Lung (tissue), 12 donors: ENCODE data around the gene NT5C1B. TPM values are rescaled to one million over a fixed set of nuclear protein-coding genes. Genes with fewer than 3 reads are reported as not detected.

Experiments used
- ATAC-seq: fragments of 200-7000 bp; cut with Tn5 transposase; one replicate; pipeline ENCODE4 v1.9.1; 2020; ENCODE audit warnings: moderate number of reproducible peaks; ENCODE audit not compliant: insufficient read depth, low FRiP score
- DNase-seq, 3 donors: peaks; one replicate each; pipeline ENCODE4 v3.0.0-alpha.2; 2013 to 2017
- H3K27ac ChIP-seq, 2 donors: one replicate each; pipeline ENCODE4 v1.5.1; 2013; ENCODE audit warnings: mild to moderate bottlenecking in 2 of 2, moderate library complexity in 2 of 2, control low read depth in 1 of 2, inconsistent platforms in 1 of 2, low read depth in 1 of 2, low read length in 1 of 2
- H3K27me3 ChIP-seq, 3 donors: one replicate each; pipeline ENCODE4 v1.5.1; 2013; ENCODE audit warnings: low read length in 2 of 3; ENCODE audit not compliant: control insufficient read depth in 3 of 3, insufficient read depth in 3 of 3
- H3K36me3 ChIP-seq, 4 donors: one replicate each; pipeline ENCODE4 v1.5.1; 2013; ENCODE audit warnings: low read length in 4 of 4, mild to moderate bottlenecking in 1 of 4, moderate library complexity in 1 of 4; ENCODE audit not compliant: control insufficient read depth in 4 of 4, insufficient read depth in 4 of 4
- H3K4me1 ChIP-seq, 5 donors: one replicate each; pipeline ENCODE4 v1.5.1; 2013; ENCODE audit warnings: low read length in 5 of 5, mild to moderate bottlenecking in 2 of 5, moderate library complexity in 1 of 5; ENCODE audit not compliant: control insufficient read depth in 5 of 5, insufficient read depth in 5 of 5
- H3K4me3 ChIP-seq: one replicate; pipeline ENCODE4 v1.5.1; 2013; ENCODE audit warnings: mild to moderate bottlenecking, control low read depth, moderate library complexity
- H3K9ac ChIP-seq, 2 donors: one replicate each; pipeline ENCODE4 v1.5.1; 2013; ENCODE audit warnings: low read length in 2 of 2, control low read depth in 1 of 2; ENCODE audit not compliant: insufficient read depth in 1 of 2
- H3K9me3 ChIP-seq, 4 donors: one replicate each; pipeline ENCODE4 v1.5.1; 2013; ENCODE audit warnings: low read length in 3 of 4, mild to moderate bottlenecking in 1 of 4, moderate library complexity in 1 of 4; ENCODE audit not compliant: control insufficient read depth in 4 of 4, insufficient read depth in 3 of 4
- CTCF ChIP-seq: IDR thresholded peaks from 2 replicates; pipeline ENCODE4 v1.5.1; 2012; ENCODE audit warnings: mild to moderate bottlenecking; ENCODE audit errors: control extremely low read depth, extremely low read depth
- WGBS, 2 donors: extraction: QIAGEN DNeasy Blood & Tissue Kit; methylation state at CpG; one replicate each; pipeline ENCODE4 v1.1.7; 2013; 5-methylcytosine and 5-hydroxymethylcytosine counted together
- polyA plus RNA-seq, 2 donors: library from polyadenylated mRNA; stranded (reverse); fragments of 200-250 nt; gene quantifications; one replicate each; pipeline ENCODE4 v1.2.1, GENCODE V29; 2013
- total RNA-seq, 2 donors: library from RNA; depleted of rRNA in 1 of 2; stranded (reverse); fragments of >200 nt in 1 of 2; gene quantifications; one replicate each; pipeline ENCODE4 v1.2.1, GENCODE V29; 2014 to 2021
- donor health status: control.
- donor health status: control.
- donor health status: Bipolar disorder and iron deficiency.
- donor health status: healthy.
- donor health status: DM: yes; HTN: yes; CAD: no.

NT5C1B gene
- total and polyA plus RNA-seq, 4 donors, result not detected

DNA sequence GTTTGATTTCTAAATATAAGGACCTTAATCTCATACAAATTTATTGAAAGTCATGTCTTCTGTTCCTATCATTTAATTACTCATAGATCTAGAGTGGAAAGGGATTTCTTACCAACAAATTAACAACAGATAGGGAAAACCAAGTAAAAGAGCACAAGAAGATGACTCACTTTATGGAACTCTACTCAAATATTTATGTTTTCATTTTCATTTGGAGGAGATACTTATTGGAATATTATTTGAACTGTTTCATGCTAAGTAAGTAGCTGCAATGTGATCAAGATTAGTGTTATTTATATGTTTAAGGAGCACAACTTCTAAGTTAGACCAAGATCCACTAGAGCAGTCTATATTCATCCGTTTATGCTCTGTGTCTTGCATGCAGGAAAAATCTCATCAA lies 1.3 kb downstream of the NT5C1B start:
- no peak overlapping the region for H3K9ac ChIP-seq
- H3K4me3 ChIP-seq, result no peak overlapping the region
- 89 to 90% methylated on average over 1 of the region's 1 CpG for WGBS, 2 donors
- TF ChIP-seq CTCF, result no peak
- peaks cover 0 to 2% (median 0%) of the 10 kb centered on the region in 4 donors for H3K36me3 ChIP-seq
- no peaks in the 10 kb centered on the region for H3K27me3 ChIP-seq
- H3K27ac ChIP-seq, result no peak overlapping the region
- ATAC-seq, result no peak
- DNase-seq, result no peak
- no peaks in the 10 kb centered on the region for H3K4me1 ChIP-seq
- peaks cover 0 to 4% (median 1%) of the 10 kb centered on the region in 4 donors for H3K9me3 ChIP-seq

GRCh38 chr2:18585526-18585925 lies 3.8 kb downstream of the NT5C1B start:
- Histone ChIP-seq H3K27me3 (no peaks in the 10 kb centered on the region), H3K9ac (no peak overlapping the region), H3K36me3 (peaks cover 0 to 2% (median 0%) of the 10 kb centered on the region in 4 donors), H3K9me3 (peaks cover 0 to 4% (median 1%) of the 10 kb centered on the region in 4 donors), H3K27ac (no peak overlapping the region), H3K4me3 (no peak overlapping the region), H3K4me1 (no peaks in the 10 kb centered on the region)
- 88 to 90% methylated on average over 3 of the region's 3 CpGs for WGBS, 2 donors
- no peak for DNase-seq
- no peak for ATAC-seq
- TF ChIP-seq CTCF, result no peak

DNA sequence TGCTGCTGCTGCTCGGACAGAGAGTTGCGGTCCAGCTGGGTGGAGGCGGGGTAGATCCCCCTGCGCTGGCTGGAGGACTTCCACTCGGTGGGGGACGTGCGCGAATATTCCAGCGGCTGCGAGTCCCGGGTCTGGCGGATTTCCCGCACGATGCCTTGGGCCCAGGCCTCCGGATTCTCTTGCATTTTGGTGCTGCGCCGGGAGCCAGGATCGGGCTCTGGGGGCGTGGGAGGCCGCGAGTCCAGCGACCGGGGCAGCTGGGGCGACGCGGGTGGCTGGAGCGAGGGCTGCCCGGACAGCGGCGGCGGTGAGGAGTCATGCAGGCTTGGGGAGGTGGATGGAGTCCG lies 4.8 kb downstream of the NT5C1B start:
- WGBS, 2 donors, result 87 to 91% methylated on average over 32 of the region's 32 CpGs
- H3K9me3 ChIP-seq, result peaks cover 0 to 4% (median 1%) of the 10 kb centered on the region in 4 donors
- H3K36me3 ChIP-seq, result peaks cover 0 to 2% (median 0%) of the 10 kb centered on the region in 4 donors
- ATAC-seq (no peak), DNase-seq (no peak)
- H3K27me3 ChIP-seq, result no peaks in the 10 kb centered on the region
- no peak overlapping the region for H3K4me3 ChIP-seq
- no peak overlapping the region for H3K27ac ChIP-seq
- no peak for TF ChIP-seq CTCF
- no peak overlapping the region for H3K9ac ChIP-seq
- H3K4me1 ChIP-seq, result no peaks in the 10 kb centered on the region

DNA sequence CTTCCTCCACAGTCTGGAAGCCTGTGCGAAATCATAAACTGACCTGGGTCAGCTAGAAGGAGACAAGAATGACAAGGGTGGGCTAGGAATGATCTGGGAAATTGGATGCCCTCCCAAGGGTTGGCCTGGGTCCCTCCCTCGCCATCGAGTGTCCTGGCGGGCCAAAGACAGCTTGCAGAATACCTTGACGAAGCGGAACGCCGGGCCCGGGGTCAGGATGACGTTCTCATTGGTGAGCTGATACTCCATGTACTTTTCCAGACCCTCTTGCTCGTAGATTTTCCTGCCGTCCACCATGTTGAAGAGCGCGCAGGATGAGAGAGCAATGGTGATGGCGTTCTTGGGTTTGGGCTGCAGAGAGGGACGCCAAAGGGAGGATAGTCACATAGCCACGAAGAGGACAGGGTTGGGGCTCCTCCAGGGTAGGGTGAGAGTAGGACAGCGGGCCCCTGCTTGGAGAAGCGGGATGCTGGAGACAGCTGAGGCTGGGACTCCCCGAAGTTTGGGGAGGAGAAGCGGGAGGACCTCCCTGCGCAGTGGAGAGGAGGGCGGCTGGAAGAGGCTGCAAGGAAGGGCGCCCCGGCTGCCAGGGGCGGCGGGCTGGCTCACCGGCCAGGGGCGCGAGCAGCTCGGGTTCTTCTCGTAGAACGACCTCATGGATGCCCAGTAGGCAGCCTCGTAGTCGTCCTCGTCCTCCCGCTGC lies 5.3 kb downstream of the NT5C1B start:
- ATAC-seq (no peak), DNase-seq (no peak)
- TF ChIP-seq CTCF, result no peak
- Histone ChIP-seq H3K27ac (no peak overlapping the region), H3K36me3 (peaks cover 0 to 2% (median 0%) of the 10 kb centered on the region in 4 donors), H3K9ac (no peak overlapping the region), H3K27me3 (no peaks in the 10 kb centered on the region), H3K4me3 (no peak overlapping the region), H3K9me3 (peaks cover 0 to 9% (median 1%) of the 10 kb centered on the region in 4 donors), H3K4me1 (no peaks in the 10 kb centered on the region)
- 95% methylated on average over 37 of the region's 37 CpGs for WGBS, 2 donors
